Muscle layer of duodenum (tissue), 2 donors: Measurements from ENCODE around the gene TXNDC15.
A peak's percentile ranks its signal among the peaks of the same experiment; 100 is the strongest.
"Not testable (repeated sequence)": the region's sequence is repeated elsewhere in the genome, so short reads cannot be mapped to it uniquely, and the experiment has no call there.

Experiments used
- H3K27ac ChIP-seq: one replicate; pipeline ENCODE4 v1.7.0; 2013; ENCODE audit warnings: mild to moderate bottlenecking, low read length
- H3K27me3 ChIP-seq: one replicate; pipeline ENCODE4 v1.7.0; 2013; ENCODE audit warnings: low read depth, mild to moderate bottlenecking, control low read depth, low read length
- H3K36me3 ChIP-seq, 2 donors: one replicate each; pipeline ENCODE4 v1.7.0; 2013; ENCODE audit warnings: low read length in 2 of 2, control low read depth in 1 of 2, mild to moderate bottlenecking in 1 of 2; ENCODE audit not compliant: insufficient read depth in 2 of 2, control insufficient read depth in 1 of 2
- H3K4me1 ChIP-seq, 2 donors: one replicate each; pipeline ENCODE4 v1.7.0; 2013; ENCODE audit warnings: low read length in 2 of 2, mild to moderate bottlenecking in 2 of 2, control low read depth in 1 of 2, moderate library complexity in 1 of 2; ENCODE audit not compliant: insufficient read depth in 2 of 2, control insufficient read depth in 1 of 2
- H3K4me3 ChIP-seq, 2 donors: one replicate each; pipeline ENCODE4 v1.7.0; 2013; ENCODE audit warnings: low read length in 2 of 2, low read depth in 1 of 2, mild to moderate bottlenecking in 1 of 2
- H3K9me3 ChIP-seq, 2 donors: one replicate each; pipeline ENCODE4 v1.7.0; 2013; ENCODE audit warnings: low read length in 2 of 2, control low read depth in 1 of 2, mild to moderate bottlenecking in 1 of 2; ENCODE audit not compliant: control insufficient read depth in 1 of 2
- donor health status: healthy.

Gene TXNDC15, protein sequence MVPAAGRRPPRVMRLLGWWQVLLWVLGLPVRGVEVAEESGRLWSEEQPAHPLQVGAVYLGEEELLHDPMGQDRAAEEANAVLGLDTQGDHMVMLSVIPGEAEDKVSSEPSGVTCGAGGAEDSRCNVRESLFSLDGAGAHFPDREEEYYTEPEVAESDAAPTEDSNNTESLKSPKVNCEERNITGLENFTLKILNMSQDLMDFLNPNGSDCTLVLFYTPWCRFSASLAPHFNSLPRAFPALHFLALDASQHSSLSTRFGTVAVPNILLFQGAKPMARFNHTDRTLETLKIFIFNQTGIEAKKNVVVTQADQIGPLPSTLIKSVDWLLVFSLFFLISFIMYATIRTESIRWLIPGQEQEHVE

DNA sequence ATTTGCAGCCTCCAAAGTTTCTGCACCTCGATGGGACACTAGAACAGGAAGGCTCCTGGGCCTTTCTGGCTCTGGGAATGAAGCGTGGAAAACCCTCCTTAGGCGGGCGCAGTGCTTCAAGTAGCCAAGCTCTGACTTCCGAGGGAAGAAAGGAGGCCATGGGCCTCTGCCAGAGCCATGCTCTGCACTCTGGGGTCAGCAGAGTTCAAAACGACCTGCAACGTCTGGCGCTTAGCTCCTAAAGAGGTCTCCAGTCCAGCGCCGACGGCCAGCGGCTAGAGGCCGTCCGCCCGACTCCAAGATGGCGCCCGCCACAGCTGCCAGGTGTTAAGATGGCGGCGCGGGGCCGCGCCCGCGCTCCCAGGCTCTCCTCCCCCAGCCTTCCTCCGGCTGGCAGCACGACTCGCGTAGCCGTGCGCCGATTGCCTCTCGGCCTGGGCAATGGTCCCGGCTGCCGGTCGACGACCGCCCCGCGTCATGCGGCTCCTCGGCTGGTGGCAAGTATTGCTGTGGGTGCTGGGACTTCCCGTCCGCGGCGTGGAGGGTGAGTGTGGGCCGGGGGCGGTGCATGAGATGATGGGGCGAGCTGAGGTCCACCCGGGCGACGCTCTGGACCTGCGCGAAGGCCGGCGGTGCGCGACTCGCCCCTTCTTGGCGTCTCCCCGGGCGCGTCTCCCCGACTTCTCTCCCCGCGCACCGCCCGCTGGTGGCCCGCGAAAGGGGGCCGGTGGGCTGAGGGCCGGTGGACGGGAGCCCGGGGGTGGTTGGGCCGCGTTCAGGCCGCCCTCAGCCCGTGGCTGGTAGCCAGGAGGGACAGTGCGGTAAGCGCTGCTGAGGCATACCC lies at the start of gene TXNDC15:
TSS of gene TXNDC15 (plus strand) at position 385 of the 844 bp plus-strand sequence. CDS start at position 442, 57 bp downstream.
- Histone ChIP-seq H3K9me3 (no peaks in the 10 kb centered on the region), H3K27me3 (no peaks in the 10 kb centered on the region), H3K4me3 (peak within 1 kb of the TSS; percentile 91 to 94), H3K27ac (peak within 1 kb of the TSS; percentile 94), H3K36me3 (peaks cover 0 to 10% of the 10 kb centered on the region in 2 donors), H3K4me1 (peaks cover 6 to 11% of the 10 kb centered on the region in 2 donors)

DNA sequence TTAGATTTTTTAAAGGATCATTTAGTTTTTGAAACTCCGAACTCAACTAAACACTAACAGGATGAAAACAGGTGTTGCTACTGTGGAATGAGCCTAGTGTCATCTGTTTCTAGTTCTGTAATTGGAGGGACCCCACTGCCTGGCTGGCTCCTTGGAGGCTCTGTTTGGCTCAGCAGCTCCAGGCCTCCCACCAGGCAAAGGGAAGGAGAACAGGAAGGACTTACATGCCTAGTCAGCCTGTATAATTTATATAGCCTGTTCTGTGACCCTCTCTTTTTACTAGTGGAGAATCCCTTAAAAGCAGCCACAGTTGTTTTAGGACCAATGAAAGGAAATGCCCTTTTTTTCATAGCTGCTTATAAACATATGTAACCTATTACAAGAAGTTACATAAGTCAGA lies 49.5 kb upstream of the TXNDC15 start:
- no peaks in the 10 kb centered on the region for H3K27me3 ChIP-seq
- H3K36me3 ChIP-seq = peaks cover 15 to 61% of the 10 kb centered on the region in 2 donors
- H3K4me3 ChIP-seq = no peak overlapping the region

DNA sequence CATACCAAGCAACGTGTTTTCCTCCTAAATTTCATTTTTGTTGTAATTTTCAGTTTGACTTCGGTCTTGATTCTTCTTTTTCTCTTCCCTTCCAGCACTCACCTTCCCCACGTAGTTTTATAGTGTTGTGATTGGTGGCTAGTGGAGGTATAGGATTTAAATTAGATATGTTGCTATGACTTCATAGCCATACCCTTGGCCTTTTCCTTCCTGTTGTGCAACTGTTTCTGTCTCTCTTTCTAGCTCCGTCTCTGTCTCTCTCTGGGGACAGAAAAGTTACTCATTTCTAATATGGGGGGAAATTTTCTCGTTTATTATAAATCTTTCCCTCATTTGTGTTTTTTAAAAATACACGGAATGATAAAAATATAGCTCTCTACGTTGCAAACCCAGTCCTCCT lies 49.0 kb upstream of the TXNDC15 start:
- H3K4me1 ChIP-seq = no peaks in the 10 kb centered on the region
- no peak overlapping the region for H3K27ac ChIP-seq
- no peaks in the 10 kb centered on the region for H3K27me3 ChIP-seq
- no peak overlapping the region for H3K4me3 ChIP-seq
- peaks cover 15 to 56% of the 10 kb centered on the region in 2 donors for H3K36me3 ChIP-seq
- H3K9me3 ChIP-seq = no peaks in the 10 kb centered on the region

More for the DNA sequence above, 49.5 kb upstream of the TXNDC15 start:
- Histone ChIP-seq H3K9me3 (no peaks in the 10 kb centered on the region), H3K4me1 (no peaks in the 10 kb centered on the region), H3K27ac (no peak overlapping the region)

DNA sequence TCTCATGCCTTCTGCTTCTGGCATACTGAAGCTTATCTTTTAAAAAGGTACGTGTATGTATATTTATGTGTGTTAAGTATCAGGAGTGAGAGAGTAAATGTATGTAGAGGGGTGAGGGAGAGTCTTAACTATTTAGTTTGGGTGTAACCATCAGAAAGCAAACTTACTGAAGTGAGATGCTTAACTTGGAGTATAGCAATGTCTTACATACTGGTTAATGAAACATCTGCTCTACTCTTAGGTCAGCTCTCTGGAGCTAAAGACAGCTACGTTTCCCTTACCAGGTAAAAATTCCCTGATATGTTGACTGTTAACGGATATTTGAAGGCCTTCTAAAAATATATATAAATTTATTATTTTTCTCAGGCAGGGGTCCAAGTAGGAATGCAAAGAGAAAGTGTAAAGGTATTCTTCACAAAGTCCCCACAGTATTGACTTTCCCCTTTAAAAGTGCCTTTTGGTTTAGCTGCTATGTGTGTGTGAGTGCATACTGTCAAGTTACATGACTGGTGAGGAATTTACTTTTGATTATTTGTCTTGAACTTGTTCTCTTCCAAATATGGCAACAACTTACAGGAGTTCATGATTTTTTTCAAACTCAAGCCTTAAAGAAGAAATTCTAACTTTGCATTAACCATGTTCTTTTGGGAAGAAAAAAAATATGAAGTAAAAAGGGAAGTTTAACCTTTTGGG lies 40.7 kb upstream of the TXNDC15 start:
- no peaks in the 10 kb centered on the region for H3K4me1 ChIP-seq
- no peak overlapping the region for H3K27ac ChIP-seq
- H3K36me3 ChIP-seq = peaks cover 7 to 15% of the 10 kb centered on the region in 2 donors
- H3K4me3 ChIP-seq = no peak overlapping the region
- no peaks in the 10 kb centered on the region for H3K9me3 ChIP-seq
- H3K27me3 ChIP-seq = no peaks in the 10 kb centered on the region

DNA sequence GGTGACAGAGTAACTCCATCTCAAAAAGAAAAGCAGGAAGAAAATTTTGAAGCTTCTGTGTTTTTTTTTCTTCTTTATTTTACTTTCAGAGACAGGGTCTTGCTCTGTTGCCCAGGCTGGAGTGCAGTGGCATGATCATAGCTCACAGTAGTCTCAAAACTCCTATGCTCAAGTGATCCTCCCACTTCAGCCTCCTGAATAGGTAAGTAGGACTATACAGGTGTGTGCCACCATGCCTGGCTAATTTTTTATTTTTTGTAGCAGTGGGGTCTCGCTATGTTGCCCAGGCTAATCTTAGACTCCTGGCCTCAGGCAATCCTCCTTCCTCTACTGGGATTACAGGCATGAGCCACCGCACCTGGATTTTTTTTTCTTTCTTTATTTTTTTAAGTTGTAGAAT lies 38.5 kb upstream of the TXNDC15 start:
- Histone ChIP-seq H3K27me3 (no peaks in the 10 kb centered on the region), H3K9me3 (no peaks in the 10 kb centered on the region), H3K36me3 (peaks cover 7 to 21% of the 10 kb centered on the region in 2 donors), H3K4me1 (no peaks in the 10 kb centered on the region), H3K4me3 (no peak overlapping the region), H3K27ac (no peak overlapping the region)

DNA sequence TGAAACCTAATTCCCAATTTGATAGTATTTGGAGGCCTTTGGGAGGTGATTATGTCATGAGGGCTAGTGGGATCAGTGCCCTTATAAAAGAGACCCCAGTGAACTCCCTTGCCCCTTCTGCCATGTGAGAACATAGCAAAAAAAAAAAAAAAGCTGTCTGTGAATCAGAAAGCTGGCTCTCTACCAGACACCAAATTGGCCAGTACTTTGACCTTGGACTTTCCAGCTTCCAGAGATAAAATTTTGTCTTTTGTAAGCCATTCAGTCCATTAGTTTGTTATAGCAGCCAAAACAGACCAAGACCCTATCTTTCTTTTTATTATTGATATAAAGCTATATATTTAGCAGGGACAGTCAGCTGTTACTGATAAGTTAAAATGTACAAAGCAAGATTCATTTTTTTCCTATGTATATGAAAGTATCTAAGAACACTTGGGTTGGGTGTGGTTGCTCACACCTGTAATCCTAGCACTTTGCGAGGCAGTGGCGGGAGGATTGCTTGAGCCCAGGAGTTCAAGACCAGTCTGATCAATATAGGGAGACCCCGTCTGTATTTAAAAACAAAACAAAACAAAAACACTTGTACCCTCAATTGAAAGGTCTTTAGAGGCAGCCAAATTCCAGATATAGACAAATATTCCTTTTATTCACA lies 36.5 kb upstream of the TXNDC15 start:
- no peaks in the 10 kb centered on the region for H3K4me1 ChIP-seq
- no peaks in the 10 kb centered on the region for H3K27me3 ChIP-seq
- no peaks in the 10 kb centered on the region for H3K9me3 ChIP-seq
- no peak overlapping the region for H3K4me3 ChIP-seq
- no peak overlapping the region for H3K27ac ChIP-seq
- peaks cover 7 to 25% of the 10 kb centered on the region in 2 donors for H3K36me3 ChIP-seq

DNA sequence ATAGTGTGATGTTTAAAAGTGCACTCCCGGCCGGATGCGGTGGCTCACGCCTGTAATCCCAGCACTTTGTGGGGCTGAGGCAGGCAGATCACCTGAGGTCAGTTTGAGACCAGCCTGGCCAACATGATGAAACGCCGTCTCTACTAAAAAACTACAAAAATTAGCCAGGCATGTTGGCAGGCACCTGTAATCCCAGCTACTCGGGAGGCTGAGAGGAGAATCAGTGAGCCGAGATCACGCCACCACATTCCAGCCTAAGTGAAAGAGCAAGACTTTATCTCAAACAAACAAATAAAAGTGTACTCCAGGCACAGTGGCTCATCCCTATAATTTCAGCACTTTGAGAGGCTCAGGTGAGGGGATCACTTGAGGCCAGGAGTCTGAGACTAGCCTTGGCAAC lies 35.8 kb upstream of the TXNDC15 start:
- H3K36me3 ChIP-seq = peaks cover 7 to 25% of the 10 kb centered on the region in 2 donors
- H3K27ac ChIP-seq, H3K27me3 ChIP-seq, H3K4me3 ChIP-seq, H3K4me1 ChIP-seq, H3K9me3 ChIP-seq: not testable (repeated sequence)

DNA sequence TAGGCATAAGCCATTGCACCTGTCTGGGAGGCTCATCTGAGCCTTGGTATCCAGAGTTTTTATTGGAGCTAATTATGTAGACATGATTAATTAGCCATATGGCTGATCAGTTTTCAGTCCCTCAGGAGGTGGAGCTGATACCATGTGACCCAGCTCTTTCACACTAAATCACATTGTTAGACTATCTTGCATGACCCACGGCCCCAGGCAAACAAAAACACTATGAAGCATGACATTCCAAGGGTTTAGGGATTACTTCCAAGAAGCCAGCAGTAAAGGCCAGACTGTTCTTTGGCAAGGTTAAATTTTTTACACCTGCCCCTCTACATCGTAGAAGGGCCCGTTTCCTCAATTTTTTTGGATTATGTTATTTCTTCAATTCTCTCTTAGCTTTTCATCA lies 33.4 kb upstream of the TXNDC15 start:
- H3K36me3 ChIP-seq = peaks cover 7 to 20% of the 10 kb centered on the region in 2 donors
- H3K4me3 ChIP-seq = no peak overlapping the region
- peaks cover 0 to 7% of the 10 kb centered on the region in 2 donors for H3K4me1 ChIP-seq
- H3K9me3 ChIP-seq = no peaks in the 10 kb centered on the region
- H3K27ac ChIP-seq = no peak overlapping the region
- no peaks in the 10 kb centered on the region for H3K27me3 ChIP-seq

DNA sequence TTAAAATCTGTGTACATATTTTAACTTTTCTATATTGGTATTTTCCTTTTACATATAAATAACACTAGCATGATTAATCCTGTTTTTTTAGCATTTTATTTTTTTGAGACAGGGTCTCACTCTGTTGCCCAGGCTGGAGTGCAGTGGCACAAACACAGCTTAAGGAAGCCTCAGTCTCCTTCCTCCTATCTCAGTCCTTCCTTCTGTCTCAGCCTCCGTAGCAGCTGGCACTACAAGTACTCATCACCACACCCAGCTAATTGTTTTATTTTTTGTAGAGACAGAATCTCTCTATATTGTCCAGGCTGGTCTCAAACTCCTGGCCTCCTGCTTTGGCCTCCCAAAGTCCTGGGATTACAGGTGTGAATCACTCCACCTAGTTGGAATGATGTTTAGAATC lies 29.9 kb upstream of the TXNDC15 start:
- peaks cover 7 to 16% of the 10 kb centered on the region in 2 donors for H3K4me1 ChIP-seq
- no peaks in the 10 kb centered on the region for H3K27me3 ChIP-seq
- H3K36me3 ChIP-seq = peaks cover 7 to 14% of the 10 kb centered on the region in 2 donors
- H3K4me3 ChIP-seq = no peak overlapping the region
- H3K9me3 ChIP-seq = no peaks in the 10 kb centered on the region
- no peak overlapping the region for H3K27ac ChIP-seq

DNA sequence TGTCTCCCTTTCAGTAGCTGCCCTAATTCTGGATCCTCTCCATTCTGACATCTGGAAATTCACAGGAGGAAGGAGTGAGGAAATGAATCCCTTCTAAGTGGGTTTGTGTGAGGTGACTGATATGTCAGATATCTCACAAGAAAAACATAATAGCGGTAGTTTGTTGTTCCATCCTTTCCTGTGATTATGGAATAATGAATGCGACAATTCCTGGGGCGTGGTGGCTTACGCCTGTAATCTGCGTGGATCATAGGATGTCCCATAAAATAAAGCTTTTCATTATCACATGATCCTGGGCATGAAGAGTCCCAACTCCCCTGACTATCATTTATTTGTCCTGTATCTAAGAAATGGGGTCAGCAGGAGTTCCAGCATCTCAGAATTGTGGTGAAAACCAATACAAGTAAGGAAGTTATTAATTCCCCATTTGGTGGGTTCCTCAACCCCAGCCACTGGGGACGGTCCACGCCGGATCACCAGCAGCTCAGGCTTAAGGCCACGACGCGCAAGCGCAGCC lies 28.8 kb upstream of the TXNDC15 start:
- no peaks in the 10 kb centered on the region for H3K27me3 ChIP-seq
- peak overlapping the region; percentile 88 for H3K27ac ChIP-seq
- peaks cover 7 to 16% of the 10 kb centered on the region in 2 donors for H3K4me1 ChIP-seq
- H3K4me3 ChIP-seq = peak overlapping the region; percentile 92 to 97
- H3K36me3 ChIP-seq = peaks cover 6 to 12% of the 10 kb centered on the region in 2 donors
- no peaks in the 10 kb centered on the region for H3K9me3 ChIP-seq
